Measurements from ENCODE around the gene ADD1. TPM values are rescaled to one million over a fixed set of nuclear protein-coding genes. Genes with fewer than 3 reads are reported as not detected.
A peak's percentile ranks its signal among the peaks of the same experiment; 100 is the strongest.

Gene ADD1
- total and polyA plus RNA-seq, 4 donors, result 62.2 to 142 (median 83.4) TPM

DNA sequence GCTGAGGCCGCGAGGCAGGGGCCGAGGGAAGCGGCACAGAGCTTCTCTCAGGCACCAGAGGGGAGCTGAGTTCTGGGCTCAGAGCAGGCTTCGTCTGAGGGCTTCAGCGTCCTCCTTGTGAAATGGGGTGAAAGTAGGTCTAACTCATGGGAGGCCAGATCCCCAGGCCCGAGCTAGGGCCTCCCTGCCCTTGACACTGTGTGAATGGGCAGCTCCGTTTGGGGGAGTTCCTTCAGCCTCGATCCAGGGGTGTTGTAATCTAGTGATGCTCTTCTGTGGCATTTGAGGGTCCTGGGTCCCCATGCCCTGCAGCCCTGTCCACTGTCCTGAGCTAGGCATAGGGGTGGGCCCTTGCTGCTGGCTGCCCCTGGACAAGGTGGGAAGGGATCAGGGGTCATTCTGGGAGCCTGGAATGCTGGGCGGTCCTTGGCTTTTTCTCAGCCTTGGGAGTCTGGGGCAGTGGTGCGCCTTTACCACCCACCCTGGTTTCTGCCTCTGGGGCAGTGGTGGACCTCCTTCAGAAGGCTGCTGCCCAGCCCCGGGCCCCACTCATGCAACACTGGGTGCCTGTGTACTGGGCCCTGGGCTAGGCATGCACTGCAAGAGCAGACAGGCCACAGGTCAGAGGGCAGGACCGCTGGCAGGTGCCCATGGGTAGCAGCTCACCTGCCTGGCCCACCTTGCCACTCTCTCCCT is 46.6 kb upstream of the ADD1 start:
- TF ChIP-seq, protein P1, sequence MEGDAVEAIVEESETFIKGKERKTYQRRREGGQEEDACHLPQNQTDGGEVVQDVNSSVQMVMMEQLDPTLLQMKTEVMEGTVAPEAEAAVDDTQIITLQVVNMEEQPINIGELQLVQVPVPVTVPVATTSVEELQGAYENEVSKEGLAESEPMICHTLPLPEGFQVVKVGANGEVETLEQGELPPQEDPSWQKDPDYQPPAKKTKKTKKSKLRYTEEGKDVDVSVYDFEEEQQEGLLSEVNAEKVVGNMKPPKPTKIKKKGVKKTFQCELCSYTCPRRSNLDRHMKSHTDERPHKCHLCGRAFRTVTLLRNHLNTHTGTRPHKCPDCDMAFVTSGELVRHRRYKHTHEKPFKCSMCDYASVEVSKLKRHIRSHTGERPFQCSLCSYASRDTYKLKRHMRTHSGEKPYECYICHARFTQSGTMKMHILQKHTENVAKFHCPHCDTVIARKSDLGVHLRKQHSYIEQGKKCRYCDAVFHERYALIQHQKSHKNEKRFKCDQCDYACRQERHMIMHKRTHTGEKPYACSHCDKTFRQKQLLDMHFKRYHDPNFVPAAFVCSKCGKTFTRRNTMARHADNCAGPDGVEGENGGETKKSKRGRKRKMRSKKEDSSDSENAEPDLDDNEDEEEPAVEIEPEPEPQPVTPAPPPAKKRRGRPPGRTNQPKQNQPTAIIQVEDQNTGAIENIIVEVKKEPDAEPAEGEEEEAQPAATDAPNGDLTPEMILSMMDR (IDR thresholded peaks at IDR 0.05; ENCODE audit: low read depth, low read length, missing input control), result no peak
- TF ChIP-seq YY1 (IDR thresholded peaks at IDR 0.05), result no peak
- no peak for TF ChIP-seq HNF4G (IDR thresholded peaks at IDR 0.05)
- TF ChIP-seq HNF4A (conservative IDR thresholded peaks at IDR 0.05), result peak in 1 of 2 donors; percentile 17
- no peak for TF ChIP-seq FOXA2 (IDR thresholded peaks at IDR 0.05)
- TF ChIP-seq, protein P2, sequence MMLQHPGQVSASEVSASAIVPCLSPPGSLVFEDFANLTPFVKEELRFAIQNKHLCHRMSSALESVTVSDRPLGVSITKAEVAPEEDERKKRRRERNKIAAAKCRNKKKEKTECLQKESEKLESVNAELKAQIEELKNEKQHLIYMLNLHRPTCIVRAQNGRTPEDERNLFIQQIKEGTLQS (IDR thresholded peaks at IDR 0.05), result no peak
- no peak for TF ChIP-seq GABPA (IDR thresholded peaks at IDR 0.05 in 1 of 2, conservative IDR thresholded peaks at IDR 0.05 in 1 of 2)
- no peak for TF ChIP-seq SP1 (IDR thresholded peaks at IDR 0.05)
- TF ChIP-seq FOXA1 (IDR thresholded peaks at IDR 0.05), result no peak
- H3K36me3 ChIP-seq (ENCODE audit: control insufficient read depth in 4 of 4, insufficient read depth in 3 of 4, low read depth in 1 of 4, low read length in 3 of 4), result no peaks in the 10 kb centered on the region
- H3K4me3 ChIP-seq (ENCODE audit: low read depth in 1 of 3, low read length in 3 of 3), result no peak overlapping the region
- H3K9me3 ChIP-seq (ENCODE audit: control insufficient read depth in 4 of 4, low read length in 3 of 4), result no peaks in the 10 kb centered on the region
- peak; percentile 32 for DNase-seq (ENCODE audit: low spot score)
- WGBS, result 70% methylated on average over 13 of the region's 13 CpGs
- peaks cover 45 to 83% (median 71%) of the 10 kb centered on the region in 4 donors for H3K4me1 ChIP-seq (ENCODE audit: control insufficient read depth in 4 of 4, insufficient read depth in 4 of 4, low read length in 3 of 4)
- peak overlapping the region in 1 of 2 donors; percentile 49 for H3K9ac ChIP-seq (ENCODE audit: low read depth in 1 of 2, low read length in 2 of 2)
- H3K27ac ChIP-seq (ENCODE audit: low read depth in 1 of 2, low read length in 2 of 2), result peak overlapping the region; percentile 90 to 96
- no peaks in the 10 kb centered on the region for H3K27me3 ChIP-seq (ENCODE audit: control insufficient read depth in 4 of 4, insufficient read depth in 4 of 4, low read length in 3 of 4)

- Histone ChIP-seq H3K9me3 (ENCODE audit: control insufficient read depth in 4 of 4, low read length in 3 of 4) (no peaks in the 10 kb centered on the region), H3K9ac (ENCODE audit: low read depth in 1 of 2, low read length in 2 of 2) (no peak overlapping the region), H3K27ac (ENCODE audit: low read depth in 1 of 2, low read length in 2 of 2) (peak overlapping the region; percentile 90 to 96), H3K36me3 (ENCODE audit: control insufficient read depth in 4 of 4, insufficient read depth in 3 of 4, low read depth in 1 of 4, low read length in 3 of 4) (no peaks in the 10 kb centered on the region), H3K27me3 (ENCODE audit: control insufficient read depth in 4 of 4, insufficient read depth in 4 of 4, low read length in 3 of 4) (no peaks in the 10 kb centered on the region), H3K4me3 (ENCODE audit: low read depth in 1 of 3, low read length in 3 of 3) (no peak overlapping the region), H3K4me1 (ENCODE audit: control insufficient read depth in 4 of 4, insufficient read depth in 4 of 4, low read length in 3 of 4) (peaks cover 41 to 77% (median 65%) of the 10 kb centered on the region in 4 donors)
- TF ChIP-seq GABPA (IDR thresholded peaks at IDR 0.05 in 1 of 2, conservative IDR thresholded peaks at IDR 0.05 in 1 of 2) (no peak), FOXA2 (IDR thresholded peaks at IDR 0.05) (no peak), NR2F2 (IDR thresholded peaks at IDR 0.05) (no peak), YY1 (IDR thresholded peaks at IDR 0.05) (no peak), HNF4G (IDR thresholded peaks at IDR 0.05) (no peak), SP1 (IDR thresholded peaks at IDR 0.05) (no peak), RXRA (IDR thresholded peaks at IDR 0.05) (no peak), EGR1 (IDR thresholded peaks at IDR 0.05; ENCODE audit: low read depth in 2 of 2) (no peak), FOXA1 (IDR thresholded peaks at IDR 0.05) (no peak), REST (IDR thresholded peaks at IDR 0.05) (no peak)
- TF ChIP-seq, protein P3, sequence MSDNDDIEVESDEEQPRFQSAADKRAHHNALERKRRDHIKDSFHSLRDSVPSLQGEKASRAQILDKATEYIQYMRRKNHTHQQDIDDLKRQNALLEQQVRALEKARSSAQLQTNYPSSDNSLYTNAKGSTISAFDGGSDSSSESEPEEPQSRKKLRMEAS (IDR thresholded peaks at IDR 0.05), result no peak
- TF ChIP-seq, protein P2 (IDR thresholded peaks at IDR 0.05), result no peak
- peak; percentile 30 for DNase-seq (ENCODE audit: low spot score)
- WGBS, result 39% methylated on average over 23 of the region's 23 CpGs
These were observed 45.9 kb upstream of the ADD1 start for GRCh38 chr4:2797545-2798305.
